HL-60/S4 (cell line): ENCODE measurements around the gene CYBA.

Experiments
- in situ Hi-C: fragments of 300-500 bp; cut with MboI; formaldehyde crosslinking; loops from 2 replicates; pipeline ENCODE4 v1.14.3; 2022; ENCODE audit warnings: low sequenced_read_pairs

CYBA gene

GRCh38 chr16:88647178-88648070, 3.4 kb downstream of the CYBA start:
- in situ Hi-C loops = no loop called here

- in situ Hi-C loops = no loop called here
Measured at GRCh38 chr16:88646345-88647034, 4.4 kb downstream of the CYBA start.

- in situ Hi-C loops = no loop called here
Measured at GRCh38 chr16:88645941-88646340, 4.9 kb downstream of the CYBA start.

- in situ Hi-C loops = no loop called here
Measured at GRCh38 chr16:88645455-88645854, 5.4 kb downstream of the CYBA start.

- in situ Hi-C loops = no loop called here
Measured at GRCh38 chr16:88643644-88643932, 7.3 kb downstream of the CYBA start.

- in situ Hi-C loops = no loop called here
Measured at GRCh38 chr16:88642881-88643643, 7.8 kb downstream of the CYBA start.

- in situ Hi-C loops = no loop called here
Measured at GRCh38 chr16:88640498-88641247, 10.2 kb downstream of the CYBA start.

GRCh38 chr16:88640039-88640495, 10.8 kb downstream of the CYBA start:
- in situ Hi-C loops = no loop called here

GRCh38 chr16:88639231-88640038, 11.4 kb downstream of the CYBA start:
- in situ Hi-C loops = no loop called here

GRCh38 chr16:88638323-88639230, 12.3 kb downstream of the CYBA start, which contains the start of gene IL17C:
Gene IL17C (plus strand): TSS chr16:88638572. CDS start chr16:88638642, 70 bp downstream.
- in situ Hi-C loops = no loop called here

GRCh38 chr16:88636488-88637265, 14.2 kb downstream of the CYBA start:
- in situ Hi-C loops = no loop called here

- in situ Hi-C loops = no loop called here
Measured at GRCh38 chr16:88635671-88636319, 15.1 kb downstream of the CYBA start.

GRCh38 chr16:88634994-88635670, 15.7 kb downstream of the CYBA start:
- in situ Hi-C loops = no loop called here

- in situ Hi-C loops = no loop called here
Measured at GRCh38 chr16:88634141-88634993, 16.5 kb downstream of the CYBA start.

- in situ Hi-C loops = no loop called here
Measured at GRCh38 chr16:88633684-88634140, 17.1 kb downstream of the CYBA start.

- in situ Hi-C loops = no loop called here
Measured at GRCh38 chr16:88632587-88632930, 18.3 kb downstream of the CYBA start.
